ENCODE measurements around the gene TRAPPC13. TPM values are rescaled to one million over a fixed set of nuclear protein-coding genes. Genes with fewer than 3 reads are reported as not detected.
A peak's percentile ranks its signal among the peaks of the same experiment; 100 is the strongest.

The TRAPPC13 gene
- total and polyA plus RNA-seq, 10 of the 15 experiments (the other 5 are each of a cell fraction or from before 2014, with no cell fraction given): 16.5 to 35.6 (median 25.0) TPM

DNA sequence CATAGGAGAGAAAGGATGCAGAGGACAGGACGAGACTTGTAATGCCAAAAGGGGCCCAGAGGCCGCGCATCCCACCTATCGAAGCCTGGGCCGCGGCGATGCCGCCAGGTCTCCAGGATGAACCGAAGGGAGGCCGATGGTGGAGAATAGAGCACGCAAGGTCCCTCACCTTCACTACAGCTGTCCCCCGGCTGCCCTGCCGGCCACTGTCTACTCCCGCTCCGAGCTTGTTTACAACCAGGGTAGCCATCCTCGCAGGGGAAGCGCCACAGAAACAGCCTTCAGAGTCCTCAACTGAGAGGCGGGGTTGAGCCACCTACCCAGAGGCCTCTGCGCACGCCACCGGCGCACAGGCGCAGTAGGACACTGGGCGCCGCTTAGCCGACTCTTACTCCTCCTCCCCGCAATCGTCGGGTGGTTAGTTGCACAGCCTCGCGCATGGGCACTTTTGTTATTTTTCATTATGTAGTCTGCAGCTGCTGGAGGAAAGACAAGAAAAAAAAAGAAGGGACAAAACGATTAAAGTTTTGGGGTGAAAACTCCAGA is 729 bp upstream of the TRAPPC13 start, which contains the start of gene TRIM23:
Gene TRIM23 (minus strand): TSS at position 309 of the 546 bp plus-strand sequence. CDS start 59 bp downstream, at position 250.
- Histone ChIP-seq H3K36me3 (ENCODE audit: control insufficient read depth in 2 of 2, insufficient read depth in 2 of 2, low read length in 1 of 2) (no peaks in the 10 kb centered on the region), H3K9ac (ENCODE audit: control insufficient read depth, insufficient read depth, low read length) (peak within 1 kb of the TSS; percentile 91), H3K4me1 (ENCODE audit: control insufficient read depth, insufficient read depth, low read length) (no peaks in the 10 kb centered on the region), H2AFZ (ENCODE audit: control insufficient read depth, low read depth, low read length) (peak within 1 kb of the TSS; percentile 94), H3K27ac (ENCODE audit: control insufficient read depth, insufficient read depth) (peak within 1 kb of the TSS; percentile 83), H4K20me1 (ENCODE audit: control insufficient read depth, insufficient read depth) (no peaks in the 10 kb centered on the region), H3K79me2 (ENCODE audit: control insufficient read depth, insufficient read depth, low read length) (peaks cover 51% of the 10 kb centered on the region), H3K9me3 (replicated peaks; ENCODE audit: control insufficient read depth, insufficient read depth, low read length) (no peaks in the 10 kb centered on the region), H3K27me3 (replicated peaks in 1 of 2; ENCODE audit: control insufficient read depth in 2 of 2, insufficient read depth in 2 of 2, low read length in 1 of 2) (no peaks in the 10 kb centered on the region), H3K4me3 (peak within 1 kb of the TSS; percentile 88), H3K4me2 (ENCODE audit: control insufficient read depth, insufficient read depth) (peak within 1 kb of the TSS; percentile 95)
- ChIA-PET CTCF (interaction anchor here (0.9 kb wide), 1 partner anchor 17 kb away, joined by 3 read pairs; no protein-coding TSS in a partner anchor), POLR2A (interaction anchor here (1.2 kb wide), 1 partner anchor 304 kb away, joined by 3 read pairs; no protein-coding TSS in a partner anchor), SMC1A (ENCODE audit: uncharacterized antibody, unreplicated experiment) (interaction anchor here (0.6 to 1.2 kb wide), 7 partner anchors 9 to 440 kb away, joined by 3 read pairs; partner anchors contain the start of gene ADAMTS6), RAD21 (ENCODE audit: unreplicated experiment) (interaction anchor here (0.5 to 1.4 kb wide), 4 partner anchors 62 to 529 kb away, joined by 3 to 9 read pairs (median 4); partner anchors contain the start of gene CENPK)
- FAIRE-seq: peak; percentile 95
- peak; percentile 87 for DNase-seq (ENCODE audit: low read depth, low spot score)
- intact Hi-C loops (cut with micrococcal nuclease; ENCODE audit: unreplicated experiment): loop anchor here (2.0 kb wide), 1 partner anchor 303 kb away; the partner anchor contains the start of gene ERBIN
- no TSS peak for BruUV-seq (replicated peaks)
- under 1% methylated on average over 30 of the region's 32 CpGs for WGBS (ENCODE audit: insufficient coverage, insufficient replicate concordance, low lambda C conversion rate, missing lambda C conversion rate)
- in situ Hi-C loops (cut with MboI): no loop called here
- ATAC-seq: peak; percentile 98
- no peak for TF ChIP-seq SMARCA5 (IDR thresholded peaks at IDR 0.05)
- TF ChIP-seq, protein P1, sequence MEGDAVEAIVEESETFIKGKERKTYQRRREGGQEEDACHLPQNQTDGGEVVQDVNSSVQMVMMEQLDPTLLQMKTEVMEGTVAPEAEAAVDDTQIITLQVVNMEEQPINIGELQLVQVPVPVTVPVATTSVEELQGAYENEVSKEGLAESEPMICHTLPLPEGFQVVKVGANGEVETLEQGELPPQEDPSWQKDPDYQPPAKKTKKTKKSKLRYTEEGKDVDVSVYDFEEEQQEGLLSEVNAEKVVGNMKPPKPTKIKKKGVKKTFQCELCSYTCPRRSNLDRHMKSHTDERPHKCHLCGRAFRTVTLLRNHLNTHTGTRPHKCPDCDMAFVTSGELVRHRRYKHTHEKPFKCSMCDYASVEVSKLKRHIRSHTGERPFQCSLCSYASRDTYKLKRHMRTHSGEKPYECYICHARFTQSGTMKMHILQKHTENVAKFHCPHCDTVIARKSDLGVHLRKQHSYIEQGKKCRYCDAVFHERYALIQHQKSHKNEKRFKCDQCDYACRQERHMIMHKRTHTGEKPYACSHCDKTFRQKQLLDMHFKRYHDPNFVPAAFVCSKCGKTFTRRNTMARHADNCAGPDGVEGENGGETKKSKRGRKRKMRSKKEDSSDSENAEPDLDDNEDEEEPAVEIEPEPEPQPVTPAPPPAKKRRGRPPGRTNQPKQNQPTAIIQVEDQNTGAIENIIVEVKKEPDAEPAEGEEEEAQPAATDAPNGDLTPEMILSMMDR (IDR thresholded peaks at IDR 0.05 in 2 of 3, conservative IDR thresholded peaks at IDR 0.05 in 1 of 3; ENCODE audit: control insufficient read depth in 2 of 3, extremely low read depth in 1 of 3, insufficient read depth in 1 of 3, low read depth in 3 of 3, low read length in 3 of 3): peak in 1 of 3 experiments; percentile 20; a peak in 1 of 6 replicates
- TF ChIP-seq HDGF (IDR thresholded peaks at IDR 0.05): peak; percentile 41; the same call in 1 of the 2 replicates
- peak; percentile 78 for TF ChIP-seq POLR2AphosphoS2 (IDR thresholded peaks at IDR 0.05; ENCODE audit: low read depth, low read length)
- peak; percentile 65; the same call in 1 of the 2 replicates for TF ChIP-seq MXI1 (IDR thresholded peaks at IDR 0.05; ENCODE audit: low read depth, low read length)
- 0 out of 2 replicates have a peak, but pooled peaks have one; percentile 15 for TF ChIP-seq JUND (IDR thresholded peaks at IDR 0.05; ENCODE audit: low read depth, low read length)
- TF ChIP-seq CREB1 (IDR thresholded peaks at IDR 0.05; ENCODE audit: low read depth): 0 out of 2 replicates have a peak, but pooled peaks have one; percentile 57
- TF ChIP-seq EGR1 (IDR thresholded peaks at IDR 0.05; ENCODE audit: borderline replicate concordance in 1 of 2, low read depth in 2 of 2, low read length in 2 of 2): no peak
- TF ChIP-seq FOXK2 (IDR thresholded peaks at IDR 0.05): peak; percentile 91
- TF ChIP-seq POLR2A (IDR thresholded peaks at IDR 0.05; ENCODE audit: low read depth, low read length): peak; percentile 73
- TF ChIP-seq SIN3A (IDR thresholded peaks at IDR 0.05; ENCODE audit: low read depth, low read length): peak; percentile 82; the same call in 1 of the 2 replicates
- TF ChIP-seq KLF5 (IDR thresholded peaks at IDR 0.05; ENCODE audit: partially characterized antibody): peak; percentile 74
- no peak for TF ChIP-seq RUNX3 (IDR thresholded peaks at IDR 0.05; ENCODE audit: low read length)
- TF ChIP-seq, protein P2, sequence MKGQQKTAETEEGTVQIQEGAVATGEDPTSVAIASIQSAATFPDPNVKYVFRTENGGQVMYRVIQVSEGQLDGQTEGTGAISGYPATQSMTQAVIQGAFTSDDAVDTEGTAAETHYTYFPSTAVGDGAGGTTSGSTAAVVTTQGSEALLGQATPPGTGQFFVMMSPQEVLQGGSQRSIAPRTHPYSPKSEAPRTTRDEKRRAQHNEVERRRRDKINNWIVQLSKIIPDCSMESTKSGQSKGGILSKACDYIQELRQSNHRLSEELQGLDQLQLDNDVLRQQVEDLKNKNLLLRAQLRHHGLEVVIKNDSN (IDR thresholded peaks at IDR 0.05; ENCODE audit: borderline replicate concordance, extremely low read length, insufficient read depth, low read depth, low read length): no peak
- TF ChIP-seq, protein P3, sequence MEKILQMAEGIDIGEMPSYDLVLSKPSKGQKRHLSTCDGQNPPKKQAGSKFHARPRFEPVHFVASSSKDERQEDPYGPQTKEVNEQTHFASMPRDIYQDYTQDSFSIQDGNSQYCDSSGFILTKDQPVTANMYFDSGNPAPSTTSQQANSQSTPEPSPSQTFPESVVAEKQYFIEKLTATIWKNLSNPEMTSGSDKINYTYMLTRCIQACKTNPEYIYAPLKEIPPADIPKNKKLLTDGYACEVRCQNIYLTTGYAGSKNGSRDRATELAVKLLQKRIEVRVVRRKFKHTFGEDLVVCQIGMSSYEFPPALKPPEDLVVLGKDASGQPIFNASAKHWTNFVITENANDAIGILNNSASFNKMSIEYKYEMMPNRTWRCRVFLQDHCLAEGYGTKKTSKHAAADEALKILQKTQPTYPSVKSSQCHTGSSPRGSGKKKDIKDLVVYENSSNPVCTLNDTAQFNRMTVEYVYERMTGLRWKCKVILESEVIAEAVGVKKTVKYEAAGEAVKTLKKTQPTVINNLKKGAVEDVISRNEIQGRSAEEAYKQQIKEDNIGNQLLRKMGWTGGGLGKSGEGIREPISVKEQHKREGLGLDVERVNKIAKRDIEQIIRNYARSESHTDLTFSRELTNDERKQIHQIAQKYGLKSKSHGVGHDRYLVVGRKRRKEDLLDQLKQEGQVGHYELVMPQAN (conservative IDR thresholded peaks at IDR 0.05): peak; percentile 88
- peak; percentile 13; the same call in 1 of the 2 replicates for TF ChIP-seq TARDBP (IDR thresholded peaks at IDR 0.05; ENCODE audit: borderline replicate concordance)
- TF ChIP-seq RCOR1 (conservative IDR thresholded peaks at IDR 0.05; ENCODE audit: low read depth, low read length): 0 out of 2 replicates have a peak, but pooled peaks have one; percentile 60
- TF ChIP-seq, protein P4, sequence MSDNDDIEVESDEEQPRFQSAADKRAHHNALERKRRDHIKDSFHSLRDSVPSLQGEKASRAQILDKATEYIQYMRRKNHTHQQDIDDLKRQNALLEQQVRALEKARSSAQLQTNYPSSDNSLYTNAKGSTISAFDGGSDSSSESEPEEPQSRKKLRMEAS (IDR thresholded peaks at IDR 0.05; ENCODE audit: low read depth, low read length): peak; percentile 46
- TF ChIP-seq SPI1 (IDR thresholded peaks at IDR 0.05; ENCODE audit: borderline replicate concordance, insufficient read depth, low read depth, low read length): peak; percentile 35; the same call in 1 of the 2 replicates

Measured in GM12878 (cell line).